Epidermal melanocyte (primary cell): ENCODE measurements around the gene VTI1B.
"Not testable (repeated sequence)": the region's sequence is repeated elsewhere in the genome, so short reads cannot be mapped to it uniquely, and the experiment has no call there.

ENCODE experiments used
- DNase-seq: peaks from one replicate; pipeline ENCODE4 v3.0.0; 2011; ENCODE audit warnings: low spot score; ENCODE audit not compliant: insufficient read length

The VTI1B gene, protein sequence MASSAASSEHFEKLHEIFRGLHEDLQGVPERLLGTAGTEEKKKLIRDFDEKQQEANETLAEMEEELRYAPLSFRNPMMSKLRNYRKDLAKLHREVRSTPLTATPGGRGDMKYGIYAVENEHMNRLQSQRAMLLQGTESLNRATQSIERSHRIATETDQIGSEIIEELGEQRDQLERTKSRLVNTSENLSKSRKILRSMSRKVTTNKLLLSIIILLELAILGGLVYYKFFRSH

GRCh38 chr14:67674480-67675218 is at the start of gene VTI1B:
VTI1B (minus strand) TSS chr14:67674632; CDS start chr14:67674489, 143 bp downstream.
- DNase-seq = peak; percentile 68

- DNase-seq = no peak
These were observed 47.9 kb upstream of the VTI1B start for GRCh38 chr14:67722293-67722692.

- DNase-seq = no peak
These were observed 47.4 kb upstream of the VTI1B start for GRCh38 chr14:67721875-67722274.

DNA sequence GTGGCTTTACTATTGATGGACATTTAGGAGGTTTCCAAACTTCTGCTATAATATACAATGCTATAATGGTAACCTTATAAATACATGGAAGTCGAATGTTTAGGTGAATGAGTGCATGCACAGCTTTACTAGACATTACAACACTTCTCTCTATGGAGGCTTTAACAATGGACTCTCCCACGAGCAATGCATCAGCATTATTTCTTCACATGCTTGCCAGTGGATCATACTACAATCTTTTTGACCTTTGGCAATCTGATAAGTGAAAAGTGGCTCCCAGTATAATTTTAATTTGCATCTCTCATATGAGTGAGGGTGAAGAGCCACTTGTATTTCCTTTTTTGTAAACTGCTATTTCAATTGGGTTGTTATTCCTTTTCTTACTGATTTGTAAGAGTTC is 45.4 kb upstream of the VTI1B start:
- no peak for DNase-seq

GRCh38 chr14:67719385-67719784 is 45.0 kb upstream of the VTI1B start:
- DNase-seq = not testable (repeated sequence)

DNA sequence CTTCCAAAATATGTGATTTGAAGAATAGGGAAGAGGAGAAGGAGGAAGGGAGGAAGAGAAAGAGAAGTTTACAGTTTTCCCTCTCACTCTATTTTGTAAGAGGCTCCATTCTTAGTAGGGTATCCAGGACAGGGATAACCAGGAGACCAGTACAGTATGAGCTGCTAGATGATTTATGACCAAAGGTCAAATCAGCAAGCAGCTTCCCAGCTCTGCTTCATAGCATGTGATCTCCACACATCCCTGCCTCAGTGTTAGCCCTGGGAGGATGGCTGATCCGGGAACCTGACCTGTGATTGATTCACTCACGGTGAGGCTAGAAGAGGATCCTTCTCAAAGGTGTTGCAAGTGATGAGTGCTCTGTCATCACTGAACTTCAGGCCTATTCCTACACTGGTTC is 43.8 kb upstream of the VTI1B start:
- DNase-seq = no peak

- DNase-seq = no peak
These were observed 42.6 kb upstream of the VTI1B start for GRCh38 chr14:67717048-67717447.

- DNase-seq = no peak
These were observed 35.8 kb upstream of the VTI1B start for GRCh38 chr14:67710209-67710608.

GRCh38 chr14:67709796-67710195 is 35.4 kb upstream of the VTI1B start:
- DNase-seq = not testable (repeated sequence)

GRCh38 chr14:67709346-67709745 is 34.9 kb upstream of the VTI1B start:
- not testable (repeated sequence) for DNase-seq

DNA sequence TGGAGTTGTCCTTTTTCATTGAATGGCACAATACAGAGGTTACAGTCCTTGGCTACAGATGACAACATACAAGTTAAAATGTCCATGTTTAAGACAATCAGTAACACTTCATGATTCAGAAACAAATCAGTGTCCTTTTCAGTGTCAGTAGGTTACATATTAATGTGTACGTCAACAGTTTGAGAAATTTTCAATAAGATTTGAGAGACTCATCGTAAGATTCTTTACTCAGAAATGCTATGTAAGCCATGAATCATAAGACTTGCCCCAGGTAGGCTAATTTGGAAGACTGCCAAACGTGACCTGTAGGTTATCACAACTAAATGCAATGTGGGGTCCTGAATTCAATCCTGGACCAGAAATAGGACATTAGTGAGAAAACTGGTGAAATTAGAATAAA is 30.8 kb upstream of the VTI1B start:
- DNase-seq = no peak

- peak; percentile 69 for DNase-seq
These were observed 30.2 kb upstream of the VTI1B start for GRCh38 chr14:67704484-67705089.

GRCh38 chr14:67703997-67704396 is 29.6 kb upstream of the VTI1B start:
- no peak for DNase-seq

DNA sequence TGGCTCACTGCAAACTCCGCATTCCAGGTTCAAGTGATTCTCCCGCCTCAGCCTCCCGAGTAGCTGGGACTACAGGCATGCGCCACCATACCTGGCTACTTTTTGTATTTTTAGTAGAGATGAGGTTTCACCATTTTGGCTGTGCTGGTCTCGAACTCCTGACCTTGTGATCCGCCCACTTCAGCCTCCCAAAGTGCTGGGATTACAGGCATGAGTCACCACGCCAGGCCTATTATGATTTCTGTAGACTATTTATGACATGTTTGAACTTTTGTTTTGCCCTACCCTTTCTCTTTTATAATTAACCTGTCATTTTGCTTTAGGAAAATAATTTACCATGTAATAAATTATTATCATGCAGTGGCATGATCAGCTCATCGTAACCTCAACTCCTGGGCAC is 27.1 kb upstream of the VTI1B start, which contains the start of gene RDH12:
Gene RDH12, plus strand, starts transcription at position 395 of the 400 bp plus-strand sequence. CDS start 20,757 bp downstream, outside the sequence.
- DNase-seq = not testable (repeated sequence)

DNA sequence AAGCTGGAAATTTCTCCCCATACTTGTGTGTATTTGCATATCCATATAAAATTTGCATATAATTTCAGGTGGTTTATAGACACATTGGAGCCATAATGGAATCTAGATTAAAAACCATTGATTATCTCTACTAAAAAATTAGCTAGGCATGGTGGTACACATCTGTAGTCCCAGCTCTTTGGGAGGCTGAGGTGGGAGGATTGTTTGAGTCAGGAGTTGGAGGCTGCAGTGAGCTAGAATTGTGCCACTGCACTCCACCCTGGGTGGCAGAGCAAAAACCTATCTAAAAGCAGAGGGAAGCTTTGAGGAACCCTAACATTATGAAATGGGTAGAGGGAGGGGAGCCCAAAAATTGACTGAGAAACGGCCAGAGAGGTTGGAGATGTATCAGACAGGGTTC is 23.7 kb upstream of the VTI1B start:
- no peak for DNase-seq

GRCh38 chr14:67697006-67697405 is 22.6 kb upstream of the VTI1B start:
- no peak for DNase-seq

GRCh38 chr14:67695394-67695949 is 21.0 kb upstream of the VTI1B start, which contains the start of gene RDH11:
RDH11 (minus strand) TSS chr14:67695764; CDS start chr14:67695703, 61 bp downstream.
- DNase-seq = peak; percentile 91

DNA sequence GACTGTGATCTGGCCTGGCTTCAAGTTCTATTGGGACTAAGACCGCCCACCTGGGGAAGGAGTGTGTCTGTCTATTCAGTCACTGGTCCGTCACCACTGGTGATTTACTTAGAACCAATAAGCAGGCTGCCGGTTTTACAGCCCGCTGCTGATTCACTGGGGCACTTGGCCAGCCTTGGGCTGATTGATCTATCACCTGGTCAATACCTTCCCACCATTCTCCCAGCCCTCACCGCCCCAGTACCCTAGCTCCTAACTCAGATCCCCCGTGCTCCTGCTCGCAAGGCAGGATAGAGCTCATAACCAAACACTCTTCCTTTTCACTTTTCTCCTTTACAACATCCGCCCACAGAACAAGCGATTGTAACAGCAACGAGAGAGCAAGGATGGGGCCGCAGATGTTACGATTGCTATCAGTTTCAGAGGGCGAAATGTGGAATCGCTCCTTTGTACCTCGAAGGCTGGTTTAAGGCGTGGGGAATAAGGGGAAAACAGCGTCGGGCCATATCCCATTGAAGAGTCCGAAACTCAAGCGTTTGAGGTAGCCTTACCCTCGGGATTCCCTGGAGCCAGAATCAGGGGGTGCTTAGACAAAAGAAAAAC is 20.5 kb upstream of the VTI1B start:
- peak; percentile 34 for DNase-seq

GRCh38 chr14:67690011-67690410 is 15.6 kb upstream of the VTI1B start:
- no peak for DNase-seq

GRCh38 chr14:67683842-67684241 is 9.4 kb upstream of the VTI1B start:
- DNase-seq = peak; percentile 31

DNA sequence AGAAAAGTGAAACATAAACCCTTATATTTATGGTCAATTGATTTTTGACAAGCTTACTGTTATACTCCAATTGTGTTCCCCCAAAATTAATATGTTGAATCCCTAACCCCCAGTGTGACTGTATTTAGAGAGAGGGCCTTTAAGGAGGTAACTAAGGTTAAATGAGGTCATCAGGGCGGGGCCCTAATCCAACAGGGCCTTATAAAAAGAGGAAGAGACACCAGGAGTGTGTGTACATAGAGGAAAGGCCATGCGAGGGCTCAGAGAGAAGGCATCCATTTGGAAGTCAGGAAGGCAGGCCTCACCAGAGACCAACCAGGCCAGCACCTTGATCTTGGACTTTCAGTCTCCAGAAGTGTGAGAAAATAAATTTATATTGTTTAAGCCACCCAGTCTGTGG is 6.5 kb upstream of the VTI1B start:
- DNase-seq = no peak
